ENCODE measurements around the gene BARHL2. TPM values are rescaled to one million over a fixed set of nuclear protein-coding genes. Genes with fewer than 3 reads are reported as not detected.

Gene BARHL2
- total and polyA plus RNA-seq, 2 of the 4 experiments (the other 2 are of a cell fraction): not detected

DNA sequence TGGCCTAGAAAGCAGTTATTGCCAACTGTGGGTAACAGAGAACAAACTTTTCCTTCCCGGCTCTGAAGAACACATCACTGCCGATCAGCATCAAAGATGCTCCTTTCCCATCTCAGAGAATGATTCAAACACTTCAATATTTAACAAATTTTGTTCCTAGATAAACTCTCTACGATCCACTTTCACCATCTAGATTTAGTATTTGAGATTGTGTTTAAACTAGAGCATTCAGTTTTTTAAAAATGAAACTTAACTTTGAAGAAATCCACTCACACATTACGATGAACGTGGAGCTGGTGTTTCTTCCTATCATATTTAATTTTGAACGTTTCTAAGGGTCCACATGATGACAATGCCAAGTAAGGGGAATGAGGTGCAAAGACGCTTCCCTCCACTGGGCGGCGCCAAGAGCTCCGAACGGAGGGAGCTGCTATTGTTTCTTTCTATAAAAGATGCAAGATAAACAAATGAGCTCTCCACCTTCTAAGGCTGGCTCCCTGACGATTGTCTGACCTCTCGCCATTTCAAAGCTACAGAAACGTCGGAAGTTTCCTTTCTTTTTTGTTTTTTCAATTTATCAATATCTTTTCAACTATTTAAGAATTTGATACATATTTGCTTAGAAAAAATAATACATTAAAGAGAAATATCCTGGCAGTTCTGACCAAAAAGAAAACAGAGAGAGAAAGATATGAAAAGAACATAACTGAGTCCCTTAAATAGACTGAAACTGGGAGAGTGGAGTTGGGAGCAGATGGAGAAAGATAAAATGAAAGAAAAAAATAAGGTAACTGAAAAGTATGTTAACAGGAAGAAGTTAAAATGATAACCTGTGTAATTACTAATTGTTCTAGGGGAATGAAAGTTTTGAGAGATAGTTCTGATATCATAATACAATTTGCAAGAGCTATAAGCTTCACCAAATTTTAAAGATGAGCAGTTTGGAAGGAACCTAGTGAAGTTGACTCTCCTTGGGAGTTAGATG is 4.4 kb upstream of the BARHL2 start (continued):
- TF ChIP-seq, protein P1, sequence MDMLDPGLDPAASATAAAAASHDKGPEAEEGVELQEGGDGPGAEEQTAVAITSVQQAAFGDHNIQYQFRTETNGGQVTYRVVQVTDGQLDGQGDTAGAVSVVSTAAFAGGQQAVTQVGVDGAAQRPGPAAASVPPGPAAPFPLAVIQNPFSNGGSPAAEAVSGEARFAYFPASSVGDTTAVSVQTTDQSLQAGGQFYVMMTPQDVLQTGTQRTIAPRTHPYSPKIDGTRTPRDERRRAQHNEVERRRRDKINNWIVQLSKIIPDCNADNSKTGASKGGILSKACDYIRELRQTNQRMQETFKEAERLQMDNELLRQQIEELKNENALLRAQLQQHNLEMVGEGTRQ (IDR thresholded peaks at IDR 0.05; ENCODE audit: low read depth, low read length): no peak
- no peak for TF ChIP-seq RFX5 (IDR thresholded peaks at IDR 0.05; ENCODE audit: low read depth, low read length)
- TF ChIP-seq MXI1 (IDR thresholded peaks at IDR 0.05; ENCODE audit: borderline replicate concordance, low read depth, low read length): no peak

All from IMR-90 (cell line).